Measurements from ENCODE around the gene FTO.

DNA sequence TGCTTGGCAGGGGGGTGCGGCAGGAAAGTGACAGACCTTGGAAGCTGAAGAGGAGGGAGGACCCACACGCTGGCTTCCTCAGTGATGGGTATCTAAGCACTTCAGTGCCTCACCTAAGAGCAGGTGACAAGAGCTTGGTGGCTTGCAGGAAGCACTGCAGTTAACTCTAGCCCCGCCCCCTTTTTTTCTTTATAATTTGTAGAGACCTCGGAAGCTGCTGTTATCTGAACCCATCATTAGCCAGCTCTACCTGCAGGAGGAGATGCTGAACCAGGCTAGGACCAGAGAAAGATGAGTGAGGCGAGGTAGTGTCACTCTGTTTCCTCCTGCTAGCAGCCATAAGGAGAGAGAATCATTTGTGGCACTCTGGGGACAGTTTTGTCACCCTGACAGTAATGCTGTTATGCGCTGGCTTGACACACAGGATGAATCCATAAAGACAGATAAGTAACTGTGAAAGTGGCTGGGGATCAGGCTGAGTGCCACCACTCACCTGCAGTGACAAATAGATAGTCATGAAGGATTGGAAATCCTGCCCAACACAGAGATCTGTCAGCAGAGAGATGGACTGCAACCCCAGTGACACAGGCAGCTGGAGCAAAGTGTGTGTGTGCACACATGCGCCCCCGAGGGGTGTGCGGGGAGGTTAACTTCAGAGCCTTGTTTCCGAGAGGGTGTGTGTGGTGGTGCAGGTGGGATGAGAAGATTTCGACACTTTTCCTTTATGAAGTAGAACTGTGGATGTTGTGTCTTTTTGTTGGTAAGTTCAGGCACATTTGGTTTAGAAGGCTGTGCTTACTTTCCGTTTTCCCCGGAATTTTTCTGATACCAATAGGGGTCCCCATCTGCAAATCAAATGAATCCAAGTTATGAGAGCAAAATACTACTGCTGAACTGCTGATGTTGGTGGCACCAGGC, 358.7 kb downstream of the FTO start:
- TF ChIP-seq, protein P1, sequence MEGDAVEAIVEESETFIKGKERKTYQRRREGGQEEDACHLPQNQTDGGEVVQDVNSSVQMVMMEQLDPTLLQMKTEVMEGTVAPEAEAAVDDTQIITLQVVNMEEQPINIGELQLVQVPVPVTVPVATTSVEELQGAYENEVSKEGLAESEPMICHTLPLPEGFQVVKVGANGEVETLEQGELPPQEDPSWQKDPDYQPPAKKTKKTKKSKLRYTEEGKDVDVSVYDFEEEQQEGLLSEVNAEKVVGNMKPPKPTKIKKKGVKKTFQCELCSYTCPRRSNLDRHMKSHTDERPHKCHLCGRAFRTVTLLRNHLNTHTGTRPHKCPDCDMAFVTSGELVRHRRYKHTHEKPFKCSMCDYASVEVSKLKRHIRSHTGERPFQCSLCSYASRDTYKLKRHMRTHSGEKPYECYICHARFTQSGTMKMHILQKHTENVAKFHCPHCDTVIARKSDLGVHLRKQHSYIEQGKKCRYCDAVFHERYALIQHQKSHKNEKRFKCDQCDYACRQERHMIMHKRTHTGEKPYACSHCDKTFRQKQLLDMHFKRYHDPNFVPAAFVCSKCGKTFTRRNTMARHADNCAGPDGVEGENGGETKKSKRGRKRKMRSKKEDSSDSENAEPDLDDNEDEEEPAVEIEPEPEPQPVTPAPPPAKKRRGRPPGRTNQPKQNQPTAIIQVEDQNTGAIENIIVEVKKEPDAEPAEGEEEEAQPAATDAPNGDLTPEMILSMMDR (IDR thresholded peaks at IDR 0.05) = no peak
- no peak for TF ChIP-seq POLR2A (IDR thresholded peaks at IDR 0.05)

Measured in uterus (tissue), 2 donors.